ENCODE data around the gene TXNDC17.

The TXNDC17 gene

GRCh38 chr17:6611231-6611630 is 29.6 kb upstream of the TXNDC17 start:
- no peak overlapping the region for H3K4me3 ChIP-seq (ENCODE audit: low read depth, low read length)
- TF ChIP-seq CTCF (IDR thresholded peaks at IDR 0.05; ENCODE audit: borderline replicate concordance, insufficient read depth, low read depth, low read length) = no peak

- no peak for TF ChIP-seq CTCF (IDR thresholded peaks at IDR 0.05; ENCODE audit: borderline replicate concordance, insufficient read depth, low read depth, low read length)
- H3K4me3 ChIP-seq (ENCODE audit: low read depth, low read length) = no peak overlapping the region
Observed at GRCh38 chr17:6623941-6624340, 16.9 kb upstream of the TXNDC17 start.

- H3K4me3 ChIP-seq (ENCODE audit: low read depth, low read length) = no peak overlapping the region
- TF ChIP-seq CTCF (IDR thresholded peaks at IDR 0.05; ENCODE audit: borderline replicate concordance, insufficient read depth, low read depth, low read length) = no peak
Observed at GRCh38 chr17:6626616-6627015, 14.2 kb upstream of the TXNDC17 start.

GRCh38 chr17:6627019-6627418 is 13.8 kb upstream of the TXNDC17 start:
- no peak for TF ChIP-seq CTCF (IDR thresholded peaks at IDR 0.05; ENCODE audit: borderline replicate concordance, insufficient read depth, low read depth, low read length)
- H3K4me3 ChIP-seq (ENCODE audit: low read depth, low read length) = no peak overlapping the region

GRCh38 chr17:6630390-6630789 is 10.5 kb upstream of the TXNDC17 start:
- H3K4me3 ChIP-seq (ENCODE audit: low read depth, low read length) = no peak overlapping the region
- TF ChIP-seq CTCF (IDR thresholded peaks at IDR 0.05; ENCODE audit: borderline replicate concordance, insufficient read depth, low read depth, low read length) = no peak

- H3K4me3 ChIP-seq (ENCODE audit: low read depth, low read length) = no peak overlapping the region
- TF ChIP-seq CTCF (IDR thresholded peaks at IDR 0.05; ENCODE audit: borderline replicate concordance, insufficient read depth, low read depth, low read length) = no peak
Observed at GRCh38 chr17:6632530-6632929, 8.3 kb upstream of the TXNDC17 start.

GRCh38 chr17:6633263-6633662 is 7.6 kb upstream of the TXNDC17 start:
- no peak for TF ChIP-seq CTCF (IDR thresholded peaks at IDR 0.05; ENCODE audit: borderline replicate concordance, insufficient read depth, low read depth, low read length)
- no peak overlapping the region for H3K4me3 ChIP-seq (ENCODE audit: low read depth, low read length)
